Stomach (tissue), 4 donors: Measurements from ENCODE around the gene ATXN3.

ENCODE experiments used
- CTCF ChIP-seq, 7 experiments: fragments of 450-650 bp in 4 of 7; fragments of 200-600 bp in 3 of 7; sonication (generic) in 3 of 7; IDR thresholded peaks; one replicate each; pipeline ENCODE4 v1.5.1; 2016 to 2019; ENCODE audit warnings: antibody characterized with exemption in 7 of 7, control low read depth in 2 of 7, mild to moderate bottlenecking in 1 of 7
- EP300 ChIP-seq: sonication (generic); formaldehyde crosslinking; IDR thresholded peaks from one replicate; pipeline ENCODE4 v1.6.1; 2017; ENCODE audit warnings: antibody characterized with exemption
- POLR2AphosphoS5 ChIP-seq, 3 donors: sonication (generic); formaldehyde crosslinking; IDR thresholded peaks; one replicate each; pipeline ENCODE4 v1.6.1; 2016; ENCODE audit warnings: antibody characterized with exemption in 3 of 3

- TF ChIP-seq CTCF (IDR thresholded peaks at IDR 0.05) (no peak), EP300 (no peak), POLR2AphosphoS5 (IDR thresholded peaks at IDR 0.05) (no peak)
These were observed 79.7 kb downstream of the ATXN3 start for GRCh38 chr14:92026548-92027190.
